GM12801 (cell line): Measurements from ENCODE around the gene BAX.

ENCODE experiments used
- TF ChIP-seq, protein P1 (sequence below): IDR thresholded peaks from one replicate; pipeline ENCODE4 v1.5.1; 2011; ENCODE audit warnings: control low read depth; ENCODE audit not compliant: insufficient read length; ENCODE audit errors: extremely low read depth

Gene BAX

DNA sequence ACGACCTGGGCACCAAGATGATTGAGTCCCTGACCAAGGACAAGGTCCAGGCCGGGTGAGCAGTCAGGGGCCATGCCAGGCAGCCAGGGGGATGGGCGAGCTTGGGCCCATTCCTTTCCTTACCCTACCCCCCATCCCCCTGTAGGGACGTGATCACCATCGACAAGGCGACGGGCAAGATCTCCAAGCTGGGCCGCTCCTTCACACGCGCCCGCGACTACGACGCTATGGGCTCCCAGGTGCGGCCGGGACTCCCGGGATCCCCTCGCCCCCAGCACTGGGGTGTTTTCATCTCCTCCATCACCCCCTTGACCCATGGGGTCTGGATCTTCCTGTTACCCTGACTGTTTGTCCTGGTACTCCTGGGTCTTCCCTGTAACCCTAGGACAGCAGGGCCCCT is 55.2 kb downstream of the BAX start:
- TF ChIP-seq, protein P1, sequence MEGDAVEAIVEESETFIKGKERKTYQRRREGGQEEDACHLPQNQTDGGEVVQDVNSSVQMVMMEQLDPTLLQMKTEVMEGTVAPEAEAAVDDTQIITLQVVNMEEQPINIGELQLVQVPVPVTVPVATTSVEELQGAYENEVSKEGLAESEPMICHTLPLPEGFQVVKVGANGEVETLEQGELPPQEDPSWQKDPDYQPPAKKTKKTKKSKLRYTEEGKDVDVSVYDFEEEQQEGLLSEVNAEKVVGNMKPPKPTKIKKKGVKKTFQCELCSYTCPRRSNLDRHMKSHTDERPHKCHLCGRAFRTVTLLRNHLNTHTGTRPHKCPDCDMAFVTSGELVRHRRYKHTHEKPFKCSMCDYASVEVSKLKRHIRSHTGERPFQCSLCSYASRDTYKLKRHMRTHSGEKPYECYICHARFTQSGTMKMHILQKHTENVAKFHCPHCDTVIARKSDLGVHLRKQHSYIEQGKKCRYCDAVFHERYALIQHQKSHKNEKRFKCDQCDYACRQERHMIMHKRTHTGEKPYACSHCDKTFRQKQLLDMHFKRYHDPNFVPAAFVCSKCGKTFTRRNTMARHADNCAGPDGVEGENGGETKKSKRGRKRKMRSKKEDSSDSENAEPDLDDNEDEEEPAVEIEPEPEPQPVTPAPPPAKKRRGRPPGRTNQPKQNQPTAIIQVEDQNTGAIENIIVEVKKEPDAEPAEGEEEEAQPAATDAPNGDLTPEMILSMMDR = no peak

GRCh38 chr19:49010453-49010852 is 55.8 kb downstream of the BAX start:
- TF ChIP-seq, protein P1 = no peak

GRCh38 chr19:49011194-49011593 is 56.5 kb downstream of the BAX start:
- TF ChIP-seq, protein P1 = no peak
